Liver (tissue), 9 donors: ENCODE data around the gene CDCA5. TPM values are rescaled to one million over a fixed set of nuclear protein-coding genes. Genes with fewer than 3 reads are reported as not detected.

Experiments used
- DNase-seq: peaks from one replicate; pipeline ENCODE4 v3.0.0-alpha.2; 2017; ENCODE audit warnings: low spot score
- H3K27ac ChIP-seq, 2 donors: one replicate each; pipeline ENCODE4 v1.7.0; 2013; ENCODE audit warnings: inconsistent platforms in 2 of 2, low read length in 2 of 2, control low read depth in 1 of 2, low read depth in 1 of 2, mild to moderate bottlenecking in 1 of 2
- H3K27me3 ChIP-seq, 4 donors: one replicate each; pipeline versions ENCODE4 v1.6.1 to v1.7.0; 2013; ENCODE audit warnings: low read length in 3 of 4, inconsistent platforms in 1 of 4, mild to moderate bottlenecking in 1 of 4, moderate library complexity in 1 of 4; ENCODE audit not compliant: control insufficient read depth in 4 of 4, insufficient read depth in 4 of 4
- H3K36me3 ChIP-seq, 4 donors: one replicate each; pipeline versions ENCODE4 v1.6.1 to v1.7.0; 2013; ENCODE audit warnings: low read length in 3 of 4, mild to moderate bottlenecking in 3 of 4, low read depth in 1 of 4, moderate library complexity in 1 of 4; ENCODE audit not compliant: control insufficient read depth in 4 of 4, insufficient read depth in 3 of 4
- H3K4me1 ChIP-seq, 4 donors: one replicate each; pipeline versions ENCODE4 v1.6.1 to v1.7.0; 2013; ENCODE audit warnings: low read length in 3 of 4, mild to moderate bottlenecking in 3 of 4, moderate library complexity in 1 of 4; ENCODE audit not compliant: control insufficient read depth in 4 of 4, insufficient read depth in 4 of 4
- H3K4me3 ChIP-seq, 3 donors: one replicate each; pipeline versions ENCODE4 v1.6.1 to v1.7.0; 2013; ENCODE audit warnings: low read length in 3 of 3, control low read depth in 1 of 3, low read depth in 1 of 3, mild to moderate bottlenecking in 1 of 3
- H3K9ac ChIP-seq, 2 donors: one replicate each; pipeline ENCODE4 v1.7.0; 2013; ENCODE audit warnings: low read length in 2 of 2, mild to moderate bottlenecking in 2 of 2, moderate library complexity in 2 of 2, control low read depth in 1 of 2, low read depth in 1 of 2
- H3K9me3 ChIP-seq, 4 donors: one replicate each; pipeline versions ENCODE4 v1.6.1 to v1.7.0; 2013; ENCODE audit warnings: low read length in 3 of 4; ENCODE audit not compliant: control insufficient read depth in 4 of 4
- EGR1 ChIP-seq, 2 donors: IDR thresholded peaks; 2 replicates each; pipeline ENCODE4 v1.6.1; 2016 to 2018; ENCODE audit warnings: antibody characterized with exemption in 2 of 2, low read depth in 2 of 2
- FOXA1 ChIP-seq: IDR thresholded peaks from 2 replicates; pipeline ENCODE4 v1.6.1; 2016; ENCODE audit warnings: antibody characterized with exemption
- FOXA2 ChIP-seq: IDR thresholded peaks from 2 replicates; pipeline ENCODE4 v1.6.1; 2016; ENCODE audit warnings: antibody characterized with exemption
- HNF4G ChIP-seq: IDR thresholded peaks from 2 replicates; pipeline ENCODE4 v1.6.1; 2016; ENCODE audit warnings: antibody characterized with exemption
- JUND ChIP-seq, 2 donors: IDR thresholded peaks; 2 replicates each; pipeline ENCODE4 v1.6.1; 2016; ENCODE audit warnings: antibody characterized with exemption in 2 of 2
- RAD21 ChIP-seq, 2 donors: IDR thresholded peaks; 2 replicates each; pipeline ENCODE4 v1.6.1; 2016; ENCODE audit warnings: antibody characterized with exemption in 2 of 2, mild to moderate bottlenecking in 2 of 2
- RXRA ChIP-seq, 2 donors: IDR thresholded peaks; 2 replicates each; pipeline ENCODE4 v1.6.1; 2017 to 2018; ENCODE audit warnings: antibody characterized with exemption in 2 of 2, mild to moderate bottlenecking in 1 of 2
- YY1 ChIP-seq: IDR thresholded peaks from 2 replicates; pipeline ENCODE4 v1.6.1; 2016; ENCODE audit warnings: antibody characterized with exemption, mild to moderate bottlenecking
- WGBS: extraction: QIAGEN DNeasy Blood & Tissue Kit; methylation state at CpG from one replicate; pipeline ENCODE4 v1.1.7; 2013; 5-methylcytosine and 5-hydroxymethylcytosine counted together
- polyA plus RNA-seq, 2 donors: library from polyadenylated mRNA; stranded (reverse) in 1 of 2; unstranded in 1 of 2; fragments of 200-250 nt in 1 of 2; fragments of >200 nt in 1 of 2; fragmentation: Nextera tagmentation in 1 of 2; extraction: Ambion mirVana in 1 of 2; gene quantifications; one replicate each; pipeline versions ENCODE4 v1.2.1 to v1.2.3, GENCODE V29; 2013 to 2015
- total RNA-seq, 2 donors: library from RNA; depleted of rRNA; stranded (reverse); fragments of >200 nt; gene quantifications; one replicate each; pipeline ENCODE4 v1.2.3, GENCODE V29; 2014
- TF ChIP-seq, protein P1 (sequence below): fragments of 150-350 bp; IDR thresholded peaks from 2 replicates; pipeline ENCODE4 v1.5.1; 2017; ENCODE audit warnings: improper control_type of control experiment, low read depth, low read length; ENCODE audit not compliant: missing input control
- TF ChIP-seq, protein P2 (sequence below): IDR thresholded peaks from 2 replicates; pipeline ENCODE4 v1.6.1; 2016; ENCODE audit warnings: antibody characterized with exemption, mild to moderate bottlenecking
- TF ChIP-seq, protein P3 (sequence below): IDR thresholded peaks from 2 replicates; pipeline ENCODE4 v1.6.1; 2016; ENCODE audit warnings: antibody characterized with exemption
- donor health status: healthy.
- donor health status: healthy.
- donor health status: healthy.
- donor health status: healthy.
- donor health status: healthy.

CDCA5 gene
- total and polyA plus RNA-seq, 4 donors: 0.17 to 12.0 (median 1.7) TPM

GRCh38 chr11:65057526-65057925 is 26.3 kb downstream of the CDCA5 start:
- H3K4me3 ChIP-seq: no peak overlapping the region
- H3K9ac ChIP-seq: no peak overlapping the region
- WGBS: 95% methylated on average over 7 of the region's 7 CpGs
- H3K9me3 ChIP-seq: no peaks in the 10 kb centered on the region
- TF ChIP-seq RXRA (IDR thresholded peaks at IDR 0.05): no peak
- no peak for TF ChIP-seq FOXA2
- no peak for TF ChIP-seq RAD21 (IDR thresholded peaks at IDR 0.05)
- TF ChIP-seq JUND (IDR thresholded peaks at IDR 0.05): no peak
- TF ChIP-seq, protein P1, sequence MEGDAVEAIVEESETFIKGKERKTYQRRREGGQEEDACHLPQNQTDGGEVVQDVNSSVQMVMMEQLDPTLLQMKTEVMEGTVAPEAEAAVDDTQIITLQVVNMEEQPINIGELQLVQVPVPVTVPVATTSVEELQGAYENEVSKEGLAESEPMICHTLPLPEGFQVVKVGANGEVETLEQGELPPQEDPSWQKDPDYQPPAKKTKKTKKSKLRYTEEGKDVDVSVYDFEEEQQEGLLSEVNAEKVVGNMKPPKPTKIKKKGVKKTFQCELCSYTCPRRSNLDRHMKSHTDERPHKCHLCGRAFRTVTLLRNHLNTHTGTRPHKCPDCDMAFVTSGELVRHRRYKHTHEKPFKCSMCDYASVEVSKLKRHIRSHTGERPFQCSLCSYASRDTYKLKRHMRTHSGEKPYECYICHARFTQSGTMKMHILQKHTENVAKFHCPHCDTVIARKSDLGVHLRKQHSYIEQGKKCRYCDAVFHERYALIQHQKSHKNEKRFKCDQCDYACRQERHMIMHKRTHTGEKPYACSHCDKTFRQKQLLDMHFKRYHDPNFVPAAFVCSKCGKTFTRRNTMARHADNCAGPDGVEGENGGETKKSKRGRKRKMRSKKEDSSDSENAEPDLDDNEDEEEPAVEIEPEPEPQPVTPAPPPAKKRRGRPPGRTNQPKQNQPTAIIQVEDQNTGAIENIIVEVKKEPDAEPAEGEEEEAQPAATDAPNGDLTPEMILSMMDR: no peak
- TF ChIP-seq, protein P2, sequence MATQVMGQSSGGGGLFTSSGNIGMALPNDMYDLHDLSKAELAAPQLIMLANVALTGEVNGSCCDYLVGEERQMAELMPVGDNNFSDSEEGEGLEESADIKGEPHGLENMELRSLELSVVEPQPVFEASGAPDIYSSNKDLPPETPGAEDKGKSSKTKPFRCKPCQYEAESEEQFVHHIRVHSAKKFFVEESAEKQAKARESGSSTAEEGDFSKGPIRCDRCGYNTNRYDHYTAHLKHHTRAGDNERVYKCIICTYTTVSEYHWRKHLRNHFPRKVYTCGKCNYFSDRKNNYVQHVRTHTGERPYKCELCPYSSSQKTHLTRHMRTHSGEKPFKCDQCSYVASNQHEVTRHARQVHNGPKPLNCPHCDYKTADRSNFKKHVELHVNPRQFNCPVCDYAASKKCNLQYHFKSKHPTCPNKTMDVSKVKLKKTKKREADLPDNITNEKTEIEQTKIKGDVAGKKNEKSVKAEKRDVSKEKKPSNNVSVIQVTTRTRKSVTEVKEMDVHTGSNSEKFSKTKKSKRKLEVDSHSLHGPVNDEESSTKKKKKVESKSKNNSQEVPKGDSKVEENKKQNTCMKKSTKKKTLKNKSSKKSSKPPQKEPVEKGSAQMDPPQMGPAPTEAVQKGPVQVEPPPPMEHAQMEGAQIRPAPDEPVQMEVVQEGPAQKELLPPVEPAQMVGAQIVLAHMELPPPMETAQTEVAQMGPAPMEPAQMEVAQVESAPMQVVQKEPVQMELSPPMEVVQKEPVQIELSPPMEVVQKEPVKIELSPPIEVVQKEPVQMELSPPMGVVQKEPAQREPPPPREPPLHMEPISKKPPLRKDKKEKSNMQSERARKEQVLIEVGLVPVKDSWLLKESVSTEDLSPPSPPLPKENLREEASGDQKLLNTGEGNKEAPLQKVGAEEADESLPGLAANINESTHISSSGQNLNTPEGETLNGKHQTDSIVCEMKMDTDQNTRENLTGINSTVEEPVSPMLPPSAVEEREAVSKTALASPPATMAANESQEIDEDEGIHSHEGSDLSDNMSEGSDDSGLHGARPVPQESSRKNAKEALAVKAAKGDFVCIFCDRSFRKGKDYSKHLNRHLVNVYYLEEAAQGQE: no peak
- TF ChIP-seq HNF4G: no peak
- H3K36me3 ChIP-seq: no peaks in the 10 kb centered on the region
- peaks cover 0 to 4% (median 1%) of the 10 kb centered on the region in 4 donors for H3K4me1 ChIP-seq
- H3K27ac ChIP-seq: no peak overlapping the region
- no peak for DNase-seq
- no peaks in the 10 kb centered on the region for H3K27me3 ChIP-seq

- H3K36me3 ChIP-seq: no peaks in the 10 kb centered on the region
- DNase-seq: no peak
- WGBS: 97% methylated on average over 6 of the region's 6 CpGs
- H3K4me3 ChIP-seq: no peak overlapping the region
- TF ChIP-seq RAD21 (IDR thresholded peaks at IDR 0.05): no peak
- TF ChIP-seq JUND (IDR thresholded peaks at IDR 0.05): no peak
- TF ChIP-seq RXRA (IDR thresholded peaks at IDR 0.05): no peak
- no peak for TF ChIP-seq EGR1 (IDR thresholded peaks at IDR 0.05; ENCODE audit: low read depth in 2 of 2)
- no peak for TF ChIP-seq FOXA1
- no peak for TF ChIP-seq HNF4G
- no peak overlapping the region for H3K27ac ChIP-seq
- H3K9me3 ChIP-seq: no peaks in the 10 kb centered on the region
- H3K9ac ChIP-seq: no peak overlapping the region
- peaks cover 0 to 4% (median 1%) of the 10 kb centered on the region in 4 donors for H3K4me1 ChIP-seq
- H3K27me3 ChIP-seq: no peaks in the 10 kb centered on the region
These were observed 26.8 kb downstream of the CDCA5 start for GRCh38 chr11:65056999-65057398.

- Histone ChIP-seq H3K27me3 (no peaks in the 10 kb centered on the region), H3K27ac (no peak overlapping the region), H3K9me3 (no peaks in the 10 kb centered on the region), H3K9ac (no peak overlapping the region), H3K4me1 (peaks cover 0 to 4% (median 1%) of the 10 kb centered on the region in 4 donors), H3K4me3 (no peak overlapping the region), H3K36me3 (no peaks in the 10 kb centered on the region)
- no peak for DNase-seq
- TF ChIP-seq JUND (IDR thresholded peaks at IDR 0.05): no peak
- TF ChIP-seq, protein P1: no peak
- TF ChIP-seq FOXA1: no peak
- TF ChIP-seq, protein P3, sequence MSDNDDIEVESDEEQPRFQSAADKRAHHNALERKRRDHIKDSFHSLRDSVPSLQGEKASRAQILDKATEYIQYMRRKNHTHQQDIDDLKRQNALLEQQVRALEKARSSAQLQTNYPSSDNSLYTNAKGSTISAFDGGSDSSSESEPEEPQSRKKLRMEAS: no peak
- no peak for TF ChIP-seq YY1
- TF ChIP-seq, protein P2: no peak
- WGBS: 89% methylated on average over 1 of the region's 1 CpG
These were observed 28.3 kb downstream of the CDCA5 start for GRCh38 chr11:65055538-65055937.
